Mammary epithelial cell (primary cell): ENCODE data around the gene AKR1C2.
"Not testable (repeated sequence)": the region's sequence is repeated elsewhere in the genome, so short reads cannot be mapped to it uniquely, and the experiment has no call there.

Experiments used
- EZH2 ChIP-seq: IDR thresholded peaks from 2 replicates; pipeline ENCODE4 v1.6.1; 2012; ENCODE audit warnings: low read length, inconsistent platforms, borderline replicate concordance
- TF ChIP-seq, protein P1 (sequence below), 2 donors: IDR thresholded peaks in 1 of 2; conservative IDR thresholded peaks in 1 of 2; 2 replicates each; pipeline ENCODE4 v1.5.1; 2011 to 2012; ENCODE audit warnings: inconsistent platforms in 2 of 2, low read length in 2 of 2, mild to moderate bottlenecking in 2 of 2, control low read depth in 1 of 2, low read depth in 1 of 2; ENCODE audit not compliant: insufficient read depth in 1 of 2; ENCODE audit errors: extremely low read depth in 1 of 2

DNA sequence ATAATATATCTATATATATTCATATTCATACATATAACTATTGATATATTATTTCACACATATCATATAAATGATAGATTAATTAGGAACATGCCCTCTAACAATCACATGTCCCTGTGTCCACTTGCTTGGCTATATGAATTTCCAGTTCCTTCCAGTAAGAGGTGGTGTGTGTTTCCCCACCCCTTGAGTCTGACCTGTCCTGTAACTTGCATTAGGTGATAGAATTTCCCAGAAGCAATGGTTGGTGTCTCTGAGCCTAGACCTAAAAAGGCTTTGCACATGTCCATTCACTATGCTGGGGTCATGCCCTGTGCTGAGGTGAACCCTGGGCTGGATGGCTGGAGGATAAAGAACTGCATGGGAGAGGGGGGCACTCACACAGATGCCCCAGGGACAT lies 9.4 kb downstream of the AKR1C2 start:
- TF ChIP-seq, protein P1, sequence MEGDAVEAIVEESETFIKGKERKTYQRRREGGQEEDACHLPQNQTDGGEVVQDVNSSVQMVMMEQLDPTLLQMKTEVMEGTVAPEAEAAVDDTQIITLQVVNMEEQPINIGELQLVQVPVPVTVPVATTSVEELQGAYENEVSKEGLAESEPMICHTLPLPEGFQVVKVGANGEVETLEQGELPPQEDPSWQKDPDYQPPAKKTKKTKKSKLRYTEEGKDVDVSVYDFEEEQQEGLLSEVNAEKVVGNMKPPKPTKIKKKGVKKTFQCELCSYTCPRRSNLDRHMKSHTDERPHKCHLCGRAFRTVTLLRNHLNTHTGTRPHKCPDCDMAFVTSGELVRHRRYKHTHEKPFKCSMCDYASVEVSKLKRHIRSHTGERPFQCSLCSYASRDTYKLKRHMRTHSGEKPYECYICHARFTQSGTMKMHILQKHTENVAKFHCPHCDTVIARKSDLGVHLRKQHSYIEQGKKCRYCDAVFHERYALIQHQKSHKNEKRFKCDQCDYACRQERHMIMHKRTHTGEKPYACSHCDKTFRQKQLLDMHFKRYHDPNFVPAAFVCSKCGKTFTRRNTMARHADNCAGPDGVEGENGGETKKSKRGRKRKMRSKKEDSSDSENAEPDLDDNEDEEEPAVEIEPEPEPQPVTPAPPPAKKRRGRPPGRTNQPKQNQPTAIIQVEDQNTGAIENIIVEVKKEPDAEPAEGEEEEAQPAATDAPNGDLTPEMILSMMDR (conservative IDR thresholded peaks at IDR 0.05 in 1 of 2, IDR thresholded peaks at IDR 0.05 in 1 of 2; ENCODE audit: extremely low read depth in 1 of 2, insufficient read depth in 1 of 2, low read depth in 1 of 2, low read length in 2 of 2), result not testable (repeated sequence)
- not testable (repeated sequence) for TF ChIP-seq EZH2
